ENCODE results near the gene PLD1.

GRCh38 chr3:171850320-171850959 is 40.2 kb upstream of the PLD1 start:
- TF ChIP-seq CTCF (IDR thresholded peaks at IDR 0.05) (no peak), EZH2 (IDR thresholded peaks at IDR 0.05) (no peak)
